ENCODE data around the gene GPR157.

GPR157 gene

GRCh38 chr1:9093581-9093980, 35.3 kb downstream of the GPR157 start (continued):
- TF ChIP-seq ZFP30 (CRISPR knock-in tag; IDR thresholded peaks at IDR 0.05), result no peak
- TF ChIP-seq RARB (CRISPR knock-in tag; IDR thresholded peaks at IDR 0.05), result no peak
- no peak for TF ChIP-seq ZNF8 (CRISPR knock-in tag; IDR thresholded peaks at IDR 0.05)
- no peak for TF ChIP-seq TCF4 (CRISPR knock-in tag; IDR thresholded peaks at IDR 0.05; ENCODE audit: borderline replicate concordance)
- no peak for TF ChIP-seq ZNF70 (CRISPR knock-in tag; IDR thresholded peaks at IDR 0.05)
- TF ChIP-seq BACH2 (CRISPR knock-in tag; IDR thresholded peaks at IDR 0.05; ENCODE audit: borderline replicate concordance), result no peak
- TF ChIP-seq SNAI2 (CRISPR knock-in tag; IDR thresholded peaks at IDR 0.05), result no peak
- no peak for TF ChIP-seq ESRRG (CRISPR knock-in tag; IDR thresholded peaks at IDR 0.05)
- TF ChIP-seq, protein P1, sequence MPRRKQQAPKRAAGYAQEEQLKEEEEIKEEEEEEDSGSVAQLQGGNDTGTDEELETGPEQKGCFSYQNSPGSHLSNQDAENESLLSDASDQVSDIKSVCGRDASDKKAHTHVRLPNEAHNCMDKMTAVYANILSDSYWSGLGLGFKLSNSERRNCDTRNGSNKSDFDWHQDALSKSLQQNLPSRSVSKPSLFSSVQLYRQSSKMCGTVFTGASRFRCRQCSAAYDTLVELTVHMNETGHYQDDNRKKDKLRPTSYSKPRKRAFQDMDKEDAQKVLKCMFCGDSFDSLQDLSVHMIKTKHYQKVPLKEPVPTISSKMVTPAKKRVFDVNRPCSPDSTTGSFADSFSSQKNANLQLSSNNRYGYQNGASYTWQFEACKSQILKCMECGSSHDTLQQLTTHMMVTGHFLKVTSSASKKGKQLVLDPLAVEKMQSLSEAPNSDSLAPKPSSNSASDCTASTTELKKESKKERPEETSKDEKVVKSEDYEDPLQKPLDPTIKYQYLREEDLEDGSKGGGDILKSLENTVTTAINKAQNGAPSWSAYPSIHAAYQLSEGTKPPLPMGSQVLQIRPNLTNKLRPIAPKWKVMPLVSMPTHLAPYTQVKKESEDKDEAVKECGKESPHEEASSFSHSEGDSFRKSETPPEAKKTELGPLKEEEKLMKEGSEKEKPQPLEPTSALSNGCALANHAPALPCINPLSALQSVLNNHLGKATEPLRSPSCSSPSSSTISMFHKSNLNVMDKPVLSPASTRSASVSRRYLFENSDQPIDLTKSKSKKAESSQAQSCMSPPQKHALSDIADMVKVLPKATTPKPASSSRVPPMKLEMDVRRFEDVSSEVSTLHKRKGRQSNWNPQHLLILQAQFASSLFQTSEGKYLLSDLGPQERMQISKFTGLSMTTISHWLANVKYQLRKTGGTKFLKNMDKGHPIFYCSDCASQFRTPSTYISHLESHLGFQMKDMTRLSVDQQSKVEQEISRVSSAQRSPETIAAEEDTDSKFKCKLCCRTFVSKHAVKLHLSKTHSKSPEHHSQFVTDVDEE (CRISPR knock-in tag; IDR thresholded peaks at IDR 0.05), result no peak
- no peak for TF ChIP-seq TOX (CRISPR knock-in tag; IDR thresholded peaks at IDR 0.05; ENCODE audit: borderline replicate concordance)

DNA sequence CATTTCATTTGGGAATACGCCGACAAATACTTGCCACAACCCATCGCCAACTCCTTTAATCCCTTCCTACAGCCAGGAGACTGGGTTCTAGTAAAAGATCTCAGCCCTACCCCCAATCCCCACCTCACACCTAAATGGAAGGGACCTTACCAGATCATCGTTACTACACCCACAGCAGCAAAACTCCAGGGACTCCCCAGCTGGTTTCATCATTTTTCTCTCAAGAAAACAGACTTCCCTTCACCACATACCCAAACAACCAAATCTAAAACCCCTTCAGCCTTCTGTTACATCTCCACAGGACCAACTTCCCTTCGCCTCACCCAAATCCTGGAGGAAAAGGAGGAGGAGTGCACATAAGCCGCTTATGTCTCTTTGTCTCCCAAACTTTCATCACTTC, 35.8 kb downstream of the GPR157 start:
- no peak for ATAC-seq

DNA sequence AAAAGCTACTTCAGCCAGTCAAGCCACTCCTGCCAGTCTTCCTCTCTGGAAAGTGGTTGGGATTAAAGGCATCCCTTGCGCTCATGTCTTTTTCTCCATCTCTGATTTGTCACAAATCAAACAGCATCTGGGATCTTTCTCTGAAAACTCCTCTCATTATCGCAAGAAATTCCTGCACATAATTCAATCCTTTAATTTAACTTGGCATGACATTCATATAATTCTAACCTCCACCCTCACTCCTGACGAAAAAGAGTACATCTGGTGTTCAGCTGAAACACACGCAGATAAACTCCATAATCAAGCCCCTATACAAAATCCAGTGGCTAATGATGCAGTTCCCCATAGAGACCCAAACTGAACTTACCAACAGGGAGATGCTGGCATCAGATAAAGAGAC, 40.1 kb downstream of the GPR157 start:
- TF ChIP-seq, protein P2, sequence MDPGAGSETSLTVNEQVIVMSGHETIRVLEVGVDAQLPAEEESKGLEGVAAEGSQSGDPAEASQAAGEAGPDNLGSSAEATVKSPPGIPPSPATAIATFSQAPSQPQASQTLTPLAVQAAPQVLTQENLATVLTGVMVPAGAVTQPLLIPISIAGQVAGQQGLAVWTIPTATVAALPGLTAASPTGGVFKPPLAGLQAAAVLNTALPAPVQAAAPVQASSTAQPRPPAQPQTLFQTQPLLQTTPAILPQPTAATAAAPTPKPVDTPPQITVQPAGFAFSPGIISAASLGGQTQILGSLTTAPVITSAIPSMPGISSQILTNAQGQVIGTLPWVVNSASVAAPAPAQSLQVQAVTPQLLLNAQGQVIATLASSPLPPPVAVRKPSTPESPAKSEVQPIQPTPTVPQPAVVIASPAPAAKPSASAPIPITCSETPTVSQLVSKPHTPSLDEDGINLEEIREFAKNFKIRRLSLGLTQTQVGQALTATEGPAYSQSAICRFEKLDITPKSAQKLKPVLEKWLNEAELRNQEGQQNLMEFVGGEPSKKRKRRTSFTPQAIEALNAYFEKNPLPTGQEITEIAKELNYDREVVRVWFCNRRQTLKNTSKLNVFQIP (CRISPR knock-in tag; IDR thresholded peaks at IDR 0.05; ENCODE audit: borderline replicate concordance, low read depth), result no peak
- TF ChIP-seq TOX (CRISPR knock-in tag; IDR thresholded peaks at IDR 0.05; ENCODE audit: borderline replicate concordance), result no peak
- no peak for TF ChIP-seq TCF4 (CRISPR knock-in tag; IDR thresholded peaks at IDR 0.05; ENCODE audit: borderline replicate concordance)
- no peak for ATAC-seq

More for the DNA sequence above, 35.8 kb downstream of the GPR157 start:
- TF ChIP-seq ZC3H10 (CRISPR knock-in tag; IDR thresholded peaks at IDR 0.05), result no peak
- TF ChIP-seq, protein P3, sequence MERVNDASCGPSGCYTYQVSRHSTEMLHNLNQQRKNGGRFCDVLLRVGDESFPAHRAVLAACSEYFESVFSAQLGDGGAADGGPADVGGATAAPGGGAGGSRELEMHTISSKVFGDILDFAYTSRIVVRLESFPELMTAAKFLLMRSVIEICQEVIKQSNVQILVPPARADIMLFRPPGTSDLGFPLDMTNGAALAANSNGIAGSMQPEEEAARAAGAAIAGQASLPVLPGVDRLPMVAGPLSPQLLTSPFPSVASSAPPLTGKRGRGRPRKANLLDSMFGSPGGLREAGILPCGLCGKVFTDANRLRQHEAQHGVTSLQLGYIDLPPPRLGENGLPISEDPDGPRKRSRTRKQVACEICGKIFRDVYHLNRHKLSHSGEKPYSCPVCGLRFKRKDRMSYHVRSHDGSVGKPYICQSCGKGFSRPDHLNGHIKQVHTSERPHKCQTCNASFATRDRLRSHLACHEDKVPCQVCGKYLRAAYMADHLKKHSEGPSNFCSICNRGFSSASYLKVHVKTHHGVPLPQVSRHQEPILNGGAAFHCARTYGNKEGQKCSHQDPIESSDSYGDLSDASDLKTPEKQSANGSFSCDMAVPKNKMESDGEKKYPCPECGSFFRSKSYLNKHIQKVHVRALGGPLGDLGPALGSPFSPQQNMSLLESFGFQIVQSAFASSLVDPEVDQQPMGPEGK (CRISPR knock-in tag; IDR thresholded peaks at IDR 0.05; ENCODE audit: borderline replicate concordance), result no peak
- TF ChIP-seq ZFP30 (CRISPR knock-in tag; IDR thresholded peaks at IDR 0.05), result no peak
- no peak for TF ChIP-seq BACH2 (CRISPR knock-in tag; IDR thresholded peaks at IDR 0.05; ENCODE audit: borderline replicate concordance)
- TF ChIP-seq, protein P4, sequence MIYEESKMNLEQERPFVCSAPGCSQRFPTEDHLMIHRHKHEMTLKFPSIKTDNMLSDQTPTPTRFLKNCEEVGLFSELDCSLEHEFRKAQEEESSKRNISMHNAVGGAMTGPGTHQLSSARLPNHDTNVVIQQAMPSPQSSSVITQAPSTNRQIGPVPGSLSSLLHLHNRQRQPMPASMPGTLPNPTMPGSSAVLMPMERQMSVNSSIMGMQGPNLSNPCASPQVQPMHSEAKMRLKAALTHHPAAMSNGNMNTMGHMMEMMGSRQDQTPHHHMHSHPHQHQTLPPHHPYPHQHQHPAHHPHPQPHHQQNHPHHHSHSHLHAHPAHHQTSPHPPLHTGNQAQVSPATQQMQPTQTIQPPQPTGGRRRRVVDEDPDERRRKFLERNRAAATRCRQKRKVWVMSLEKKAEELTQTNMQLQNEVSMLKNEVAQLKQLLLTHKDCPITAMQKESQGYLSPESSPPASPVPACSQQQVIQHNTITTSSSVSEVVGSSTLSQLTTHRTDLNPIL (CRISPR knock-in tag; IDR thresholded peaks at IDR 0.05; ENCODE audit: low read depth), result no peak
- TF ChIP-seq RARB (CRISPR knock-in tag; IDR thresholded peaks at IDR 0.05), result no peak
- no peak for TF ChIP-seq TOX (CRISPR knock-in tag; IDR thresholded peaks at IDR 0.05; ENCODE audit: borderline replicate concordance)
- no peak for TF ChIP-seq GLIS3 (CRISPR knock-in tag; IDR thresholded peaks at IDR 0.05)
- no peak for TF ChIP-seq ZFP3 (CRISPR knock-in tag; IDR thresholded peaks at IDR 0.05)
- no peak for TF ChIP-seq ZNF565 (CRISPR knock-in tag; conservative IDR thresholded peaks at IDR 0.05; ENCODE audit: low read depth)
- no peak for TF ChIP-seq ESRRG (CRISPR knock-in tag; IDR thresholded peaks at IDR 0.05)
- no peak for TF ChIP-seq CSDC2 (CRISPR knock-in tag; IDR thresholded peaks at IDR 0.05)
- no peak for TF ChIP-seq PPARA (CRISPR knock-in tag; IDR thresholded peaks at IDR 0.05; ENCODE audit: borderline replicate concordance)
- no peak for TF ChIP-seq ZNF8 (CRISPR knock-in tag; IDR thresholded peaks at IDR 0.05)
- no peak for TF ChIP-seq ARNTL (CRISPR knock-in tag; IDR thresholded peaks at IDR 0.05; ENCODE audit: borderline replicate concordance, low read depth)
- TF ChIP-seq OSR1 (CRISPR knock-in tag; IDR thresholded peaks at IDR 0.05), result no peak
